ENCODE data around the gene SCEL. TPM values are rescaled to one million over a fixed set of nuclear protein-coding genes. Genes with fewer than 3 reads are reported as not detected.

The SCEL gene
- total RNA-seq, 3 donors from 2014 or later (not counting 1 experiment from before 2014, with no cell fraction given): not detected

- H3K4me1 Mint-ChIP-seq: no peaks in the 10 kb centered on the region
- TF ChIP-seq, protein P1, sequence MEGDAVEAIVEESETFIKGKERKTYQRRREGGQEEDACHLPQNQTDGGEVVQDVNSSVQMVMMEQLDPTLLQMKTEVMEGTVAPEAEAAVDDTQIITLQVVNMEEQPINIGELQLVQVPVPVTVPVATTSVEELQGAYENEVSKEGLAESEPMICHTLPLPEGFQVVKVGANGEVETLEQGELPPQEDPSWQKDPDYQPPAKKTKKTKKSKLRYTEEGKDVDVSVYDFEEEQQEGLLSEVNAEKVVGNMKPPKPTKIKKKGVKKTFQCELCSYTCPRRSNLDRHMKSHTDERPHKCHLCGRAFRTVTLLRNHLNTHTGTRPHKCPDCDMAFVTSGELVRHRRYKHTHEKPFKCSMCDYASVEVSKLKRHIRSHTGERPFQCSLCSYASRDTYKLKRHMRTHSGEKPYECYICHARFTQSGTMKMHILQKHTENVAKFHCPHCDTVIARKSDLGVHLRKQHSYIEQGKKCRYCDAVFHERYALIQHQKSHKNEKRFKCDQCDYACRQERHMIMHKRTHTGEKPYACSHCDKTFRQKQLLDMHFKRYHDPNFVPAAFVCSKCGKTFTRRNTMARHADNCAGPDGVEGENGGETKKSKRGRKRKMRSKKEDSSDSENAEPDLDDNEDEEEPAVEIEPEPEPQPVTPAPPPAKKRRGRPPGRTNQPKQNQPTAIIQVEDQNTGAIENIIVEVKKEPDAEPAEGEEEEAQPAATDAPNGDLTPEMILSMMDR (IDR thresholded peaks at IDR 0.05): no peak
- no peak overlapping the region for H3K27ac Mint-ChIP-seq
- peaks cover 3 to 6% of the 10 kb centered on the region in 2 donors for H3K27me3 Mint-ChIP-seq (ENCODE audit: low read depth in 2 of 2)
- intact Hi-C loops (cut with micrococcal nuclease): no loop called here
- Histone ChIP-seq H3K27me3 (ENCODE audit: control insufficient read depth, insufficient read depth, low read length) (no peaks in the 10 kb centered on the region), H3K27ac (ENCODE audit: low read length) (no peak overlapping the region), H3K4me3 (ENCODE audit: low read length) (no peak overlapping the region), H3K36me3 (ENCODE audit: control insufficient read depth, insufficient read depth, low read length) (no peaks in the 10 kb centered on the region), H3K9me3 (ENCODE audit: control insufficient read depth, insufficient read depth, low read length) (no peaks in the 10 kb centered on the region), H3K4me1 (ENCODE audit: control insufficient read depth, insufficient read depth, low read length) (no peaks in the 10 kb centered on the region)
- H3K36me3 Mint-ChIP-seq: no peaks in the 10 kb centered on the region
- 100% methylated on average over 1 of the region's 1 CpG for WGBS (ENCODE audit: insufficient coverage)
- no peak overlapping the region for H3K4me3 Mint-ChIP-seq
- H3K9me3 Mint-ChIP-seq: no peaks in the 10 kb centered on the region
- DNase-seq (no peak), ATAC-seq (no peak)
Observed at GRCh38 chr13:77611068-77611467, 75.6 kb downstream of the SCEL start.

DNA sequence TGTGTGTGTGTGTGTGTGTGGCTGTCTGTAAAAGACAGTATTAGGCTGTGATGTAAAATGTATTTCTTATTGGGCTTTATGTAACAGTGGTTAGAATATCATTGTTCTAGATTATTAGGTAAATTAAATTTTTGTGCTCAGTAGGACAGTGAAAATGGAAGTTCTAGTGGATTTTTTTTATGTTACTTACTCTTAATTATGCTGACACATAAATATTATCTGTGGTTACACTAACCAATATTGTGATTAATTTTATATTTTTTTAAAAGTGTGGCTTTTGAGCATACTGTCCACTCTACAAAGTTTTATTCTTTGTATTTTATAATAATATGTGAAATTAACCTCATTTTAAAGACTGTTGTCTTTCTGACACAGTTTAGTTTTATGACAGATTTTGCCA is 80.5 kb downstream of the SCEL start:
- ATAC-seq (no peak), DNase-seq (no peak)
- Histone ChIP-seq H3K36me3 (ENCODE audit: control insufficient read depth, insufficient read depth, low read length) (no peaks in the 10 kb centered on the region), H3K4me3 (ENCODE audit: low read length) (no peak overlapping the region), H3K27ac (ENCODE audit: low read length) (no peak overlapping the region), H3K27me3 (ENCODE audit: control insufficient read depth, insufficient read depth, low read length) (no peaks in the 10 kb centered on the region), H3K4me1 (ENCODE audit: control insufficient read depth, insufficient read depth, low read length) (no peaks in the 10 kb centered on the region), H3K9me3 (ENCODE audit: control insufficient read depth, insufficient read depth, low read length) (no peaks in the 10 kb centered on the region)
- TF ChIP-seq, protein P1 (IDR thresholded peaks at IDR 0.05): no peak
- intact Hi-C loops (cut with micrococcal nuclease): no loop called here
- Mint-ChIP-seq H3K27ac (no peak overlapping the region), H3K36me3 (no peaks in the 10 kb centered on the region), H3K9me3 (no peaks in the 10 kb centered on the region), H3K4me3 (no peak overlapping the region), H3K27me3 (ENCODE audit: low read depth in 2 of 2) (peaks cover 7 to 23% of the 10 kb centered on the region in 2 donors), H3K4me1 (no peaks in the 10 kb centered on the region)

DNA sequence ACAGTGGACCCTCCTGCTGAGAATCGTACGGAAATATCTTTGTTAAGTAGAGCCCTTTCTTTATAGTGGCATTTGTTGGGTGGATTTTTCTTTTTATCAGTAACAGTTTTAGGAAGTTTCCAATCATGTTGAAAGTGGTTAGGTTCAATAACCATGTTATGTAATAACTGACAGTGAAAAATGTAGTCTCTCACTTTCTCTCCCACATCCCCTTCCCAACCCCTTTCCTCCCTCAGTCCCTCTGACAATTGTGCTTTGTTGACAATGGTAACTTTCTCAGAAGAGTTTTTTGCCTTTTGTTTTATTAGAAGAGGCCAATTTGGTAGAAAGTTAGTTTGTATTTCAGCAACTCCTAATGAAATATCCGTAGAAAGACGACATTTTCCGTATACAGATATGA is 84.1 kb downstream of the SCEL start:
- no peak for ATAC-seq
- Mint-ChIP-seq H3K4me1 (no peaks in the 10 kb centered on the region), H3K4me3 (no peak overlapping the region), H3K27ac (no peak overlapping the region), H3K9me3 (peaks cover 0 to 2% of the 10 kb centered on the region in 2 donors), H3K36me3 (no peaks in the 10 kb centered on the region), H3K27me3 (ENCODE audit: low read depth in 2 of 2) (peaks cover 13 to 29% of the 10 kb centered on the region in 2 donors)
- no peaks in the 10 kb centered on the region for H3K36me3 ChIP-seq (ENCODE audit: control insufficient read depth, insufficient read depth, low read length)
- 92% methylated on average over 2 of the region's 5 CpGs for WGBS (ENCODE audit: insufficient coverage)
- no peak for DNase-seq
- H3K27ac ChIP-seq (ENCODE audit: low read length): no peak overlapping the region
- no peaks in the 10 kb centered on the region for H3K9me3 ChIP-seq (ENCODE audit: control insufficient read depth, insufficient read depth, low read length)
- no peak overlapping the region for H3K4me3 ChIP-seq (ENCODE audit: low read length)
- no peaks in the 10 kb centered on the region for H3K27me3 ChIP-seq (ENCODE audit: control insufficient read depth, insufficient read depth, low read length)
- TF ChIP-seq, protein P1 (IDR thresholded peaks at IDR 0.05): no peak
- intact Hi-C loops (cut with micrococcal nuclease): no loop called here
- no peaks in the 10 kb centered on the region for H3K4me1 ChIP-seq (ENCODE audit: control insufficient read depth, insufficient read depth, low read length)

- no peaks in the 10 kb centered on the region for H3K36me3 Mint-ChIP-seq
- DNase-seq (no peak), ATAC-seq (no peak)
- H3K4me3 ChIP-seq (ENCODE audit: low read length): no peak overlapping the region
- intact Hi-C loops (cut with micrococcal nuclease): no loop called here
- no peak overlapping the region for H3K27ac ChIP-seq (ENCODE audit: low read length)
- H3K4me1 ChIP-seq (ENCODE audit: control insufficient read depth, insufficient read depth, low read length): no peaks in the 10 kb centered on the region
- peaks cover 11 to 29% of the 10 kb centered on the region in 2 donors for H3K27me3 Mint-ChIP-seq (ENCODE audit: low read depth in 2 of 2)
- peaks cover 0 to 2% of the 10 kb centered on the region in 2 donors for H3K9me3 Mint-ChIP-seq
- no peak overlapping the region for H3K27ac Mint-ChIP-seq
- no peaks in the 10 kb centered on the region for H3K9me3 ChIP-seq (ENCODE audit: control insufficient read depth, insufficient read depth, low read length)
- H3K27me3 ChIP-seq (ENCODE audit: control insufficient read depth, insufficient read depth, low read length): no peaks in the 10 kb centered on the region
- WGBS (ENCODE audit: insufficient coverage): 100% methylated on average over 1 of the region's 1 CpG
- TF ChIP-seq, protein P1 (IDR thresholded peaks at IDR 0.05): no peak
- H3K4me3 Mint-ChIP-seq: no peak overlapping the region
- H3K36me3 ChIP-seq (ENCODE audit: control insufficient read depth, insufficient read depth, low read length): no peaks in the 10 kb centered on the region
- H3K4me1 Mint-ChIP-seq: no peaks in the 10 kb centered on the region
Observed at GRCh38 chr13:77620138-77620537, 84.6 kb downstream of the SCEL start.

Data from natural killer cell (primary cell).